Prostate gland (tissue), 2 donors: ENCODE data around the gene DUSP12.

Experiments used
- POLR2AphosphoS5 ChIP-seq: sonication (generic); formaldehyde crosslinking; IDR thresholded peaks from one replicate; pipeline ENCODE4 v1.6.1; 2017; ENCODE audit warnings: antibody characterized with exemption
- TF ChIP-seq, protein P1 (sequence below), 4 experiments: fragments of 200-600 bp in 2 of 4; fragments of 450-650 bp in 2 of 4; sonication (generic) in 2 of 4; IDR thresholded peaks; 1 replicate in 3 of 4; 2 replicates in 1 of 4; pipeline ENCODE4 v1.5.1; 2016 to 2019; ENCODE audit warnings: antibody characterized with exemption in 4 of 4, mild to moderate bottlenecking in 2 of 4, moderate library complexity in 2 of 4

DNA sequence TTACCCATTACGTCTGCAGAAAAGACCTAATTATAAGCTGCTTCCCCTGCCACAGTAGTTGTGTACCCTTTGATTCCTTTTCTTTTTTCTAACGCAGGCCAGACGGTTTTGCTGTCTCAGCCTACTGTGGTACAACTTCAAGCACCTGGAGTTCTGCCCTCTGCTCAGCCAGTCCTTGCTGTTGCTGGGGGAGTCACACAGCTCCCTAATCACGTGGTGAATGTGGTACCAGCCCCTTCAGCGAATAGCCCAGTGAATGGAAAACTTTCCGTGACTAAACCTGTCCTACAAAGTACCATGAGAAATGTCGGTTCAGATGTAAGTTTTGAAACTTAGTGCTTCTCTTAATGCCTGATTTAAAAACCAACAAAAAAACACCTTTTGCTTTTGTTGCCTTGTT is 52.4 kb downstream of the DUSP12 start:
- TF ChIP-seq, protein P1, sequence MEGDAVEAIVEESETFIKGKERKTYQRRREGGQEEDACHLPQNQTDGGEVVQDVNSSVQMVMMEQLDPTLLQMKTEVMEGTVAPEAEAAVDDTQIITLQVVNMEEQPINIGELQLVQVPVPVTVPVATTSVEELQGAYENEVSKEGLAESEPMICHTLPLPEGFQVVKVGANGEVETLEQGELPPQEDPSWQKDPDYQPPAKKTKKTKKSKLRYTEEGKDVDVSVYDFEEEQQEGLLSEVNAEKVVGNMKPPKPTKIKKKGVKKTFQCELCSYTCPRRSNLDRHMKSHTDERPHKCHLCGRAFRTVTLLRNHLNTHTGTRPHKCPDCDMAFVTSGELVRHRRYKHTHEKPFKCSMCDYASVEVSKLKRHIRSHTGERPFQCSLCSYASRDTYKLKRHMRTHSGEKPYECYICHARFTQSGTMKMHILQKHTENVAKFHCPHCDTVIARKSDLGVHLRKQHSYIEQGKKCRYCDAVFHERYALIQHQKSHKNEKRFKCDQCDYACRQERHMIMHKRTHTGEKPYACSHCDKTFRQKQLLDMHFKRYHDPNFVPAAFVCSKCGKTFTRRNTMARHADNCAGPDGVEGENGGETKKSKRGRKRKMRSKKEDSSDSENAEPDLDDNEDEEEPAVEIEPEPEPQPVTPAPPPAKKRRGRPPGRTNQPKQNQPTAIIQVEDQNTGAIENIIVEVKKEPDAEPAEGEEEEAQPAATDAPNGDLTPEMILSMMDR (IDR thresholded peaks at IDR 0.05) = no peak
- TF ChIP-seq POLR2AphosphoS5 = no peak
